Dermis microvascular lymphatic vessel endothelial cell (primary cell): ENCODE measurements around the gene ODR4. TPM values are rescaled to one million over a fixed set of nuclear protein-coding genes. Genes with fewer than 3 reads are reported as not detected.
"Not testable (repeated sequence)": the region's sequence is repeated elsewhere in the genome, so short reads cannot be mapped to it uniquely, and the experiment has no call there.

Source experiments
- DNase-seq, 2 donors: peaks; one replicate each; pipeline versions ENCODE4 v3.0.0 to v3.0.0-alpha.2; 2010; ENCODE audit warnings: low read depth in 2 of 2
- total RNA-seq: library from RNA; depleted of rRNA; stranded (reverse); fragments of >200 nt; gene quantifications from 2 replicates; pipeline ENCODE4 v1.2.1, GENCODE V29; 2014

The ODR4 gene
- total RNA-seq, 1 donor from 2014 or later = 10.5 TPM

GRCh38 chr1:186420923-186421322 lies 45.3 kb downstream of the ODR4 start:
- DNase-seq = no peak

- DNase-seq = no peak
Measured at GRCh38 chr1:186421446-186421845, 45.8 kb downstream of the ODR4 start.

GRCh38 chr1:186424539-186424938 lies 48.9 kb downstream of the ODR4 start:
- DNase-seq = no peak

GRCh38 chr1:186426118-186426517 lies 50.5 kb downstream of the ODR4 start:
- no peak for DNase-seq

- no peak for DNase-seq
Measured at GRCh38 chr1:186429017-186429416, 53.4 kb downstream of the ODR4 start.

- no peak for DNase-seq
Measured at GRCh38 chr1:186435336-186435735, 59.7 kb downstream of the ODR4 start.

- no peak for DNase-seq
Measured at GRCh38 chr1:186438567-186438966, 62.9 kb downstream of the ODR4 start.

- DNase-seq = peak; percentile 10 to 74
Measured at GRCh38 chr1:186440584-186440983, 64.9 kb downstream of the ODR4 start.

- DNase-seq = peak; percentile 10 to 88
Measured at GRCh38 chr1:186442651-186443375, 67.2 kb downstream of the ODR4 start.

GRCh38 chr1:186443638-186444037 lies 68.0 kb downstream of the ODR4 start:
- no peak for DNase-seq

GRCh38 chr1:186446152-186446551 lies 70.5 kb downstream of the ODR4 start:
- DNase-seq = no peak

GRCh38 chr1:186454981-186455380 lies 79.3 kb downstream of the ODR4 start:
- DNase-seq = no peak

GRCh38 chr1:186456729-186457255 lies 81.2 kb downstream of the ODR4 start:
- DNase-seq = no peak

- not testable (repeated sequence) for DNase-seq
Measured at GRCh38 chr1:186459161-186459560, 83.5 kb downstream of the ODR4 start.

GRCh38 chr1:186461014-186461413 lies 85.4 kb downstream of the ODR4 start, which contains the start of gene PDC:
PDC (minus strand) TSS chr1:186461114; CDS start chr1:186449459, 11,655 bp downstream.
- DNase-seq = no peak

GRCh38 chr1:186463511-186463910 lies 87.9 kb downstream of the ODR4 start:
- DNase-seq = no peak

GRCh38 chr1:186463926-186464325 lies 88.3 kb downstream of the ODR4 start:
- DNase-seq = no peak

- not testable (repeated sequence) for DNase-seq
Measured at GRCh38 chr1:186465491-186465890, 89.9 kb downstream of the ODR4 start.

GRCh38 chr1:186465946-186466345 lies 90.3 kb downstream of the ODR4 start:
- DNase-seq = no peak
